Testis (tissue), 2 donors: ENCODE results near the gene ZACN.

Source experiments
- POLR2A ChIP-seq: fragments of 450-650 bp; IDR thresholded peaks from one replicate; pipeline ENCODE4 v1.6.1; 2017; ENCODE audit warnings: antibody characterized with exemption, mild to moderate bottlenecking, moderate library complexity
- TF ChIP-seq, protein P1 (sequence below), 3 experiments: fragments of 450-650 bp in 2 of 3; fragments of 200-600 bp in 1 of 3; sonication (generic) in 1 of 3; IDR thresholded peaks; one replicate each; pipeline ENCODE4 v1.5.1; 2016 to 2019; ENCODE audit warnings: antibody characterized with exemption in 3 of 3, mild to moderate bottlenecking in 2 of 3, moderate library complexity in 1 of 3

DNA sequence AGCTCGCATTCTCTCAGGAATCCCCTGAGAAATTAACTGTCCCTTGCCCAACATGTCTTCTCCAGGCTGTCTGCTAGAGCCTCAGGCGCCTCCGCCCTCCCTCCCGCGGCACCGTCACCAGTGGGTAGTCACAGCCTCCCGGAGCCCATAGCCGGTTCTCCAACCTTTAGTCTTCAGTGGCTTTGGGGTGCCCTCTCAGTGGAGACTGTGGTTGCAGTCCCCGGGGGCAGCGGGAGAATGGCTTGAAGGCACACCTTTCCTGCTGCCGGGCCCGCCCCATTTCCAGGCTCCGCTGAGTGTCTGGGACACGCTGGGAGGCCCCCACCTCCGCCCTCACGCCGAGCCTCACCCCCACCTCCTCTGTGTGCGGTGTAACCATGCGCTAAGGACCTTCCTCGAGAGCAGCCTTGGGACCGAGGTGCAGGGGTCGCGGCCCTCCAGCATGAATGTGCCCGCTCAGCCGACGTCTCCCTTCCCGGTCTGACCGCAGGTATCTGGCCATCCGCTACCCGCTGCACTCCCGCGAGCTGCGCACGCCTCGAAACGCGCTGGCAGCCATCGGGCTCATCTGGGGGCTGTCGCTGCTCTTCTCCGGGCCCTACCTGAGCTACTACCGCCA, 2.7 kb upstream of the ZACN start:
- TF ChIP-seq, protein P1, sequence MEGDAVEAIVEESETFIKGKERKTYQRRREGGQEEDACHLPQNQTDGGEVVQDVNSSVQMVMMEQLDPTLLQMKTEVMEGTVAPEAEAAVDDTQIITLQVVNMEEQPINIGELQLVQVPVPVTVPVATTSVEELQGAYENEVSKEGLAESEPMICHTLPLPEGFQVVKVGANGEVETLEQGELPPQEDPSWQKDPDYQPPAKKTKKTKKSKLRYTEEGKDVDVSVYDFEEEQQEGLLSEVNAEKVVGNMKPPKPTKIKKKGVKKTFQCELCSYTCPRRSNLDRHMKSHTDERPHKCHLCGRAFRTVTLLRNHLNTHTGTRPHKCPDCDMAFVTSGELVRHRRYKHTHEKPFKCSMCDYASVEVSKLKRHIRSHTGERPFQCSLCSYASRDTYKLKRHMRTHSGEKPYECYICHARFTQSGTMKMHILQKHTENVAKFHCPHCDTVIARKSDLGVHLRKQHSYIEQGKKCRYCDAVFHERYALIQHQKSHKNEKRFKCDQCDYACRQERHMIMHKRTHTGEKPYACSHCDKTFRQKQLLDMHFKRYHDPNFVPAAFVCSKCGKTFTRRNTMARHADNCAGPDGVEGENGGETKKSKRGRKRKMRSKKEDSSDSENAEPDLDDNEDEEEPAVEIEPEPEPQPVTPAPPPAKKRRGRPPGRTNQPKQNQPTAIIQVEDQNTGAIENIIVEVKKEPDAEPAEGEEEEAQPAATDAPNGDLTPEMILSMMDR (IDR thresholded peaks at IDR 0.05): no peak
- no peak for TF ChIP-seq POLR2A
